SH-SY5Y (cell line): ENCODE measurements around the gene CACNA1B.

Experiments
- GATA2 ChIP-seq: IDR thresholded peaks from 2 replicates; pipeline ENCODE4 v1.6.1; 2011; ENCODE audit warnings: mild to moderate bottlenecking, low read depth, low read length
- GATA3 ChIP-seq: IDR thresholded peaks from 2 replicates; pipeline ENCODE4 v1.6.1; 2011; ENCODE audit warnings: low read depth, mild to moderate bottlenecking, low read length, moderate library complexity

DNA sequence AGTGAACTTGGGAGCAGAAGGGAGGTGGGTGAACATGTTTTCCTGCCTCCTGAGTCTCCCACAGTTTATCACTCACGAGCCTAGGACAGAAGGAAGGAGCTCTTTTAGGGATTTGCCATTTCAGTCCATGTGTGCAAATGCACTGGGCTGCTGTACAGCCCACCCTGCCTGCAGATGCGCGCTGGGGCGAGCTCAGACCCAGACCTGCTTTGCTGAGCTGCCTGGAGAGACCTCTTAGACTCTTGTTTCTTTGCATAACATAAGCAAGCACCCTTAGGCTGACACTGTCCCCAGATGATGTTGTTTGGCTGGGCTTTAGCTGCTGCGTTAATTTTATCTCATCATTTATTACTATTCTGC lies 199.0 kb downstream of the CACNA1B start:
- TF ChIP-seq GATA2 (no peak), GATA3 (no peak)
